SJSA1 (cell line): ENCODE results near the gene SLC24A5. TPM values are rescaled to one million over a fixed set of nuclear protein-coding genes. Genes with fewer than 3 reads are reported as not detected.

ENCODE experiments used
- DNase-seq, 2 experiments: peaks; one replicate each; pipeline ENCODE4 v3.0.0-alpha.2; 2015 to 2020; ENCODE audit warnings: low spot score in 2 of 2, low read depth in 1 of 2
- H3K27ac ChIP-seq: fragments of 250-450 bp; sonication (Bioruptor Pico); 2 replicates; pipeline ENCODE4 v1.5.1; 2020; ENCODE audit warnings: mild to moderate bottlenecking, moderate library complexity
- H3K27me3 ChIP-seq: fragments of 250-450 bp; sonication (Bioruptor Pico); replicated peaks from 2 replicates; pipeline ENCODE4 v1.5.1; 2020; ENCODE audit warnings: mild to moderate bottlenecking, moderate library complexity
- H3K36me3 ChIP-seq: fragments of 250-450 bp; sonication (Bioruptor Pico); 2 replicates; pipeline ENCODE4 v1.5.1; 2020; ENCODE audit warnings: mild to moderate bottlenecking
- H3K4me1 ChIP-seq: fragments of 250-450 bp; sonication (Bioruptor Pico); replicated peaks from 2 replicates; pipeline ENCODE4 v1.6.1; 2021; ENCODE audit warnings: mild to moderate bottlenecking
- H3K4me3 ChIP-seq: fragments of 250-450 bp; sonication (Bioruptor Pico); 2 replicates; pipeline ENCODE4 v1.5.1; 2020; ENCODE audit warnings: mild to moderate bottlenecking
- H3K9me3 ChIP-seq: fragments of 250-450 bp; sonication (Bioruptor Pico); replicated peaks from 2 replicates; pipeline ENCODE4 v1.5.1; 2020; ENCODE audit warnings: mild to moderate bottlenecking
- total RNA-seq: library from RNA; depleted of rRNA; stranded (reverse); fragments of >200 nt; shearing (Covaris generic); gene quantifications from 2 replicates; pipeline ENCODE4 v1.2.3, GENCODE V29; 2014; rRNA removed

Gene SLC24A5
- not detected in 2 replicates for total RNA-seq

- no peaks in the 10 kb centered on the region for H3K36me3 ChIP-seq
- no peaks in the 10 kb centered on the region for H3K27me3 ChIP-seq
- H3K4me3 ChIP-seq = no peak within 1 kb of the TSS
- H3K4me1 ChIP-seq = no peaks in the 10 kb centered on the region
- H3K27ac ChIP-seq = no peak within 1 kb of the TSS
- no peaks in the 10 kb centered on the region for H3K9me3 ChIP-seq
- DNase-seq = no peak
Measured at GRCh38 chr15:48120745-48121144, at the start of gene SLC24A5. Gene SLC24A5, plus strand, starts transcription at chr15:48120990. Its CDS starts 55 bp downstream, at chr15:48121045.

GRCh38 chr15:48072941-48073340 is 47.8 kb upstream of the SLC24A5 start:
- no peak for DNase-seq
- Histone ChIP-seq H3K9me3 (no peaks in the 10 kb centered on the region; the same call in 1 of the 2 replicates), H3K4me1 (no peaks in the 10 kb centered on the region), H3K27me3 (no peaks in the 10 kb centered on the region), H3K27ac (no peak overlapping the region), H3K36me3 (no peaks in the 10 kb centered on the region), H3K4me3 (no peak overlapping the region)

- no peak for DNase-seq
- Histone ChIP-seq H3K36me3 (no peaks in the 10 kb centered on the region), H3K4me3 (no peak overlapping the region), H3K9me3 (no peaks in the 10 kb centered on the region; the same call in 1 of the 2 replicates), H3K27me3 (no peaks in the 10 kb centered on the region), H3K27ac (no peak overlapping the region), H3K4me1 (no peaks in the 10 kb centered on the region)
Measured at GRCh38 chr15:48073881-48074280, 46.9 kb upstream of the SLC24A5 start.

DNA sequence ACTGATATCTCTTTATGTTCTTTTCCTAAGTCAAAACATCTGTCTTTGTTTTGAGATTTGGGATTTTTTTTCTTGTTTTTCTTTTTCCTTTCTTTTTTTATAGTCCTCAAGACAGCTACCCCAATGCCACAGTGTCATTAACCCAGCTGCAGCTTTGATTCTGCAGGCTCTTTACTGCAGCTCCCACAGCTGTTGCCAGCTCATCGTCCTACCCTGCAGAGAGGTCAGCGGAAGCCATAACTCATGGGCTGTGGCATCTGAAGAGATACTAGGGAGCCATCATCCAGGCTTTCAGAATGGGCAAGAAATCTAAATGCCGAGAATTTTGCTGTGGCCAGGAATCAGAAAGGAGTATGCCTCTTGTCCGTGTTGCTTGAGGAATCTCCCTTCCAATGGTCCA is 44.3 kb upstream of the SLC24A5 start:
- no peaks in the 10 kb centered on the region for H3K36me3 ChIP-seq
- no peak for DNase-seq
- no peaks in the 10 kb centered on the region for H3K4me1 ChIP-seq
- no peak overlapping the region for H3K27ac ChIP-seq
- no peaks in the 10 kb centered on the region; the same call in 1 of the 2 replicates for H3K9me3 ChIP-seq
- H3K4me3 ChIP-seq = no peak overlapping the region
- no peaks in the 10 kb centered on the region for H3K27me3 ChIP-seq

GRCh38 chr15:48077616-48078184 is 43.1 kb upstream of the SLC24A5 start:
- no peak for DNase-seq
- Histone ChIP-seq H3K9me3 (no peaks in the 10 kb centered on the region; the same call in 1 of the 2 replicates), H3K27me3 (no peaks in the 10 kb centered on the region), H3K4me1 (no peaks in the 10 kb centered on the region), H3K4me3 (no peak overlapping the region), H3K36me3 (no peaks in the 10 kb centered on the region), H3K27ac (no peak overlapping the region)

DNA sequence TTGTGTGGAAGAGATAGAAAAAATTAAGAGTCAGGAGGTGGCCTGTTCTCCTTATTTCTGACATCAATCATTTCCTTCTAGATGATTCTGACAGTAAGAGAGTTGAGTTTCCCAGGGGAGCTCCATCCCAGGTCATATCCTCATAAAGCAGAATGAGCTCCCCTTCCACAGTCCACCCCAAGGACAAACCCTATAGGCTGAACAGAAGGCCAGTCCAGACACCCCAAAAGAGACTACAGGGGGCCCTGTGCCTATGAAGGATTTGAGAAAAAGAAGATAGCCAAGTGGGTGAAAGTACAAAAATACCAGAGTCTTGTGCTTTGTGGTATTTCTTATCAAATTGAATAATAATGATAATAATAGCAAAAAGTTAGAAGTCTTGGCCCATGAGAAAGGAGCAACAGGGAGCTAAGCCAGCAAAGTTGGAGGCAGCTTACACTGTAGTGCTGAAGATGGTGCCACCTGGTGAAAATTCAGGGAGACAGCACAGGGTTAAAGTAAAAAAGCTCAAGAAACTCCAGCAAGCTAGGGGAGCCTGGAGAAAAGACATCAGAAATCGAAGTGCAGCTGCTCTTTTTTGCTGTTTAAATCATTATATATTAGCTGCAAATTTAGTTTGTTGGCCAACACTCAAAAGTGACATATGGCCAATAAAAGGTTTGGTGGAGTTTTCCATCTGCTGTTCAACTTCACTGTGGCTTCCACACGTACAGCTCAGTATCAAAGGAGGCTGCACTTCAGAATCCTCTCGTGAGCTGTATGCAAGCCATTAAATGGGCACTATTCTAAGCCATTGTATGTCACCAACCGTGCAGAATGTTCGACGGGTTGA is 35.8 kb upstream of the SLC24A5 start:
- H3K27me3 ChIP-seq = no peaks in the 10 kb centered on the region
- no peaks in the 10 kb centered on the region for H3K36me3 ChIP-seq
- H3K4me1 ChIP-seq = no peaks in the 10 kb centered on the region
- H3K9me3 ChIP-seq = no peaks in the 10 kb centered on the region
- H3K4me3 ChIP-seq = no peak overlapping the region
- no peak overlapping the region for H3K27ac ChIP-seq
- no peak for DNase-seq

- Histone ChIP-seq H3K4me3 (no peak overlapping the region), H3K4me1 (no peaks in the 10 kb centered on the region), H3K27ac (no peak overlapping the region), H3K27me3 (no peaks in the 10 kb centered on the region), H3K9me3 (no peaks in the 10 kb centered on the region), H3K36me3 (no peaks in the 10 kb centered on the region)
- no peak for DNase-seq
Measured at GRCh38 chr15:48085591-48085930, 35.2 kb upstream of the SLC24A5 start.

DNA sequence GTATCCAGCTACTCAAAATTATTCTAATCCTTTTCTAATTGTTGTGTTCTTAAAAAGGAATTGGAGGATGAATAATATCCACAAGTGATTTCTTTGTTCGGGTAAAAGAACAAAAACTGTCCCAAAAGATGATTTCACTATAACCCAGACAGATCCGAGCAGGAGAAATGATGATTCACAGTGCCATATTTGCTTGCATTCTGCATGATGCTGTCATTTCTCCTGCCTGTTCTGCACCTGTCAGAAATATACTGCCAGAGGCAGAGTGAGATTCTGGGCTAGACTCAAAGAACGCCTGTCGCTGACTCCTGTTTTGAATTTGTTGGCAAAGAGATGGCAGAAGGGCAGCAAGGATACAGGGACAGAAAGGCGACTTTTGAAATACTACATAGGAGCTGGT is 34.7 kb upstream of the SLC24A5 start:
- Histone ChIP-seq H3K27ac (no peak overlapping the region), H3K36me3 (no peaks in the 10 kb centered on the region), H3K9me3 (no peaks in the 10 kb centered on the region), H3K4me1 (no peaks in the 10 kb centered on the region), H3K4me3 (no peak overlapping the region), H3K27me3 (no peaks in the 10 kb centered on the region)
- no peak for DNase-seq

DNA sequence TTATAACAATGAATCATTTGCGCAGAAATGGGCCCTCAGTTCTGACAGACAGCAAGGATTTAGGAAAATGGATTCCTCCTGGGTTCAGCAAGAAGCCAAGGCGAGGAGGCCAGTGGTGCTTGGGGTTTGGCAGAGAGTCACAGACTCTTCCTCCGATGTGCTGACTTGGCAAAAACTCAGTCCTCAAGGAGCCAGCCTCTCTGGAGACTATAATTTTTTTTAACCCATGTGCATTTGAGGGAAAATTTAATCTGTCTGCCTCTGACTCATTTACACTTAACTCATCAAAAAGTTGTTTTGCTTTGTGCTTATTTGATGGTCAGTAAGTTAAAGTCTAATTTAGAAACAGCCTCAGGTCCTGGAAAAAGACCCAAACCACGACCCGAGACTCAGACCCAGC is 34.2 kb upstream of the SLC24A5 start:
- Histone ChIP-seq H3K4me3 (no peak overlapping the region), H3K36me3 (no peaks in the 10 kb centered on the region), H3K9me3 (no peaks in the 10 kb centered on the region), H3K4me1 (no peaks in the 10 kb centered on the region), H3K27ac (no peak overlapping the region), H3K27me3 (no peaks in the 10 kb centered on the region)
- DNase-seq = no peak

DNA sequence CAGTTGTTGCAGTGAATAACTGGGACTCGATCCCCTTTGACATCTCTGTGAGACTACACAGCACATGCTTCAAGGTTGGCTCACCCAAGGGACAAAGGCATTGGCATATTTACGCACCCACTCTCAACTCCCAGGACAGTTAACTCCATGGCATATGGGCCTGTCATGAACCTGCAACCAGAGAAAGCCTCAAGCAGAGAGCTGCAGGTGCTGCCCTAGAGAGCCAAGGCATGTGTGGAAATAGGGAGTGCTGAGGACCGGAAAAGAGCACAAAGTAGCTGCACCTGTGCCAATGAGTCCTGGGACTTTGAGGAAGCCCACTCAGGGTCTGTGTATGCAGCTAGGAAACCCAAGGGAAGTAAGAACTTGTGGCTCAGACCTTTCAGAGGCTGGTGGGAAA is 32.9 kb upstream of the SLC24A5 start:
- no peaks in the 10 kb centered on the region for H3K27me3 ChIP-seq
- H3K4me1 ChIP-seq = no peaks in the 10 kb centered on the region
- H3K9me3 ChIP-seq = no peaks in the 10 kb centered on the region
- H3K4me3 ChIP-seq = no peak overlapping the region
- no peak for DNase-seq
- H3K36me3 ChIP-seq = no peaks in the 10 kb centered on the region
- no peak overlapping the region for H3K27ac ChIP-seq

DNA sequence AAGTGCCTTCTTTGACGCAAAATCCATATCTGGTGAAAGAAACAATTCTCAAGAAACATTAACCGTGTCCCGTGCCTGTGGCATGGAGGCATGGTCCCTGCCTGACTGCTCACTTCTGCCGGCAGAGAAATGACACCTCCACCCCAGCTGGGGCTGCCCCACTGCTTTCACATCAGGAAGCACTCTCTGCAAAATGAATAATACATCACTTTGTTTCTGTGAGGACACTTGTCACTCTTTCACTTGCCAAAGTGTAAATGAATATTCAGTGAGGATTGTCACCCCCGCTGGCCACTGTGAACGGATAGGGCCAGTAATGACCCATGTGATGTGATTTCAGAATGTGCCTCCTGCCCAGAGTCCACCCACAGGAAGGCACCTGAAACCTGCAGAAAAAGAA is 31.1 kb upstream of the SLC24A5 start:
- no peaks in the 10 kb centered on the region for H3K36me3 ChIP-seq
- no peak for DNase-seq
- no peak overlapping the region for H3K27ac ChIP-seq
- H3K4me1 ChIP-seq = no peaks in the 10 kb centered on the region
- no peaks in the 10 kb centered on the region for H3K27me3 ChIP-seq
- no peak overlapping the region for H3K4me3 ChIP-seq
- no peaks in the 10 kb centered on the region for H3K9me3 ChIP-seq

GRCh38 chr15:48090115-48090514 is 30.7 kb upstream of the SLC24A5 start:
- H3K27ac ChIP-seq = no peak overlapping the region
- H3K36me3 ChIP-seq = no peaks in the 10 kb centered on the region
- H3K4me3 ChIP-seq = no peak overlapping the region
- H3K4me1 ChIP-seq = no peaks in the 10 kb centered on the region
- no peak for DNase-seq
- no peaks in the 10 kb centered on the region for H3K27me3 ChIP-seq
- H3K9me3 ChIP-seq = no peaks in the 10 kb centered on the region

DNA sequence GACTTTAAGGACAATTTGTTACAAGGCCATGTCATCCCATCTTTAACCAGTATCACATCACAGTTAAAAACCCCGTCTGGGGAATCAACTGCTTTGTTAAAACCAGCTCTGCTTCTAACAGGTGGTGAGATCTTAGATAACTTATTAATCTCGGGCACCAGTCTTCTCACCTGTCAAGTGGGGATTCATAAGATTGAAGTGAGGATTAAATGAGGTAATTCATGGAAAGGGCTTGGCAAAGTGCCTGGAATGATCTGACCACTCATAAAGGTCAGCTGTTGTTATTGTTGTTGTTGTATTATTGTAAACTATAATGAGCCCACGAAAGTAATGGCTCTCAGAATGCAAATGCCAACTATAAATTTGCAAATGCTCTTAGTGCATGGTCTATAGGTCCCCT is 30.1 kb upstream of the SLC24A5 start:
- Histone ChIP-seq H3K4me3 (no peak overlapping the region), H3K9me3 (no peaks in the 10 kb centered on the region), H3K27me3 (no peaks in the 10 kb centered on the region), H3K4me1 (no peaks in the 10 kb centered on the region), H3K36me3 (no peaks in the 10 kb centered on the region), H3K27ac (no peak overlapping the region)
- no peak for DNase-seq

DNA sequence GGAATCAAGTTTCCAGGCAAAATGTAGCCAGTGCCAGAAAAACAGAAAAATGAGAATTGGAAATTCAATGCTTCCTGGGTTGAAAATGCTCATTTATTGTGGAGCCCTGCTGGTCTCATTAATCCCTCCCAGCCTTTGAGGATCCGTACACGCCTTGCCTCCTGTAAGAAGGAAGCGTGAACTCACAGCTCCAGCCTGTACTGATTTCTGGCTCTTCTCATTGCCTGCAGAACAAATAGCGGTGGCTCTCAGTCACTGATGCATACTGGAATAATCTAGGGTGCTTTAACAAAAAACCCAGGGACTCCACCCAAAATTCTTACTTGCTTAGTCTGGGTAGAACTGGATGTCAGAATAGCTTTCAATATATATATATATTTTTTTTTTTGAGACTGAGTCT is 29.3 kb upstream of the SLC24A5 start:
- no peaks in the 10 kb centered on the region; the same call in 1 of the 2 replicates for H3K4me1 ChIP-seq
- no peaks in the 10 kb centered on the region for H3K27me3 ChIP-seq
- no peak overlapping the region for H3K27ac ChIP-seq
- no peak overlapping the region for H3K4me3 ChIP-seq
- no peaks in the 10 kb centered on the region for H3K9me3 ChIP-seq
- no peak for DNase-seq
- H3K36me3 ChIP-seq = no peaks in the 10 kb centered on the region
